H1 (cell line): ENCODE measurements around the gene TPD52L3. TPM values are rescaled to one million over a fixed set of nuclear protein-coding genes. Genes with fewer than 3 reads are reported as not detected.

Experiments
- CTCF ChIA-PET: fragments of 300-600 bp; sonication (Branson Sonifier 250); formaldehyde crosslinking; loops from one replicate; lab custom pipeline; 2021; ENCODE audit not compliant: partially characterized antibody; lab: Charles Lee
- POLR2A ChIA-PET: fragments of 300-600 bp; sonication (Branson Sonifier 250); formaldehyde crosslinking; loops from one replicate; lab custom pipeline; 2021; ENCODE audit warnings: inconsistent platforms; ENCODE audit not compliant: partially characterized antibody; lab: Charles Lee
- DNase-seq, 2 experiments: peaks; one replicate each; pipeline versions ENCODE4 v3.0.0 to v3.0.0-alpha.2; 2010 to 2022; ENCODE audit warnings: low spot score in 2 of 2, low read depth in 1 of 2, mixed read lengths in 1 of 2
- FAIRE-seq: peaks from 2 replicates; lab custom pipeline; 2011; peaks lifted over from hg19 to GRCh38; lab: Jason Lieb, UNC
- H2AFZ ChIP-seq: 2 replicates; pipeline ENCODE4 v1.8.1; 2012; ENCODE audit warnings: low read length, inconsistent platforms
- H2AK5ac ChIP-seq: 2 replicates; pipeline ENCODE4 v1.6.1; 2013; ENCODE audit warnings: low read depth, low read length
- H2BK120ac ChIP-seq: replicated peaks from 2 replicates; pipeline ENCODE3; 2013; ENCODE audit warnings: low read depth, low read length, inconsistent platforms
- H2BK12ac ChIP-seq: 2 replicates; pipeline ENCODE4 v1.6.1; 2013; ENCODE audit warnings: low read depth, low read length
- H2BK15ac ChIP-seq: 2 replicates; pipeline ENCODE4 v1.6.1; 2013; ENCODE audit warnings: low read length
- H2BK20ac ChIP-seq: 2 replicates; pipeline ENCODE4 v1.6.1; 2013; ENCODE audit warnings: low read length
- H2BK5ac ChIP-seq: 2 replicates; pipeline ENCODE4 v1.6.1; 2013; ENCODE audit warnings: low read depth, low read length
- H3K14ac ChIP-seq: 2 replicates; pipeline ENCODE4 v1.6.1; 2013; ENCODE audit warnings: inconsistent platforms; ENCODE audit not compliant: insufficient read length
- H3K18ac ChIP-seq: 2 replicates; pipeline ENCODE4 v1.6.1; 2013; ENCODE audit warnings: low read length; ENCODE audit errors: extremely low read depth
- H3K23ac ChIP-seq: 2 replicates; pipeline ENCODE4 v1.6.1; 2013; ENCODE audit warnings: inconsistent platforms; ENCODE audit not compliant: insufficient read length
- H3K23me2 ChIP-seq: 2 replicates; pipeline ENCODE4 v1.6.1; 2013; ENCODE audit warnings: low read depth, low read length
- H3K27ac ChIP-seq: 2 replicates; pipeline ENCODE4 v1.6.1; 2011; ENCODE audit warnings: low read depth, low read length, inconsistent platforms
- H3K27me3 ChIP-seq, 4 experiments: replicated peaks in 1 of 4; 1 replicate in 1 of 4; 2 replicates in 3 of 4; pipeline versions ENCODE4 v1.6.1 to v1.8.1; 2011 to 2013; ENCODE audit warnings: low read length in 3 of 4, mild to moderate bottlenecking in 3 of 4, inconsistent platforms in 2 of 4, mixed read lengths in 2 of 4, moderate library complexity in 1 of 4; ENCODE audit not compliant: control insufficient read depth in 3 of 4, insufficient read depth in 3 of 4; ENCODE audit errors: extremely low read depth in 1 of 4
- H3K36me3 ChIP-seq, 4 experiments: 2 replicates each; pipeline versions ENCODE4 v1.6.1 to v1.8.1; 2011 to 2013; ENCODE audit warnings: mild to moderate bottlenecking in 4 of 4, low read length in 3 of 4, moderate library complexity in 2 of 4, control low read depth in 1 of 4, inconsistent platforms in 1 of 4; ENCODE audit not compliant: insufficient read depth in 4 of 4, control insufficient read depth in 2 of 4
- H3K4ac ChIP-seq: replicated peaks from 2 replicates; pipeline ENCODE3; 2013; ENCODE audit warnings: low read length, low read depth, mixed read lengths, inconsistent platforms; ENCODE audit not compliant: insufficient read length
- H3K4me1 ChIP-seq, 4 experiments: replicated peaks in 1 of 4; 1 replicate in 1 of 4; 2 replicates in 3 of 4; pipeline versions ENCODE4 v1.6.1 to v1.8.1; 2011 to 2013; ENCODE audit warnings: low read length in 3 of 4, inconsistent platforms in 2 of 4, mixed read lengths in 1 of 4; ENCODE audit not compliant: insufficient read depth in 4 of 4, control insufficient read depth in 3 of 4
- H3K4me2 ChIP-seq, 2 experiments: 2 replicates each; pipeline versions ENCODE4 v1.6.1 to v1.8.1; 2011 to 2013; ENCODE audit warnings: low read depth in 2 of 2, low read length in 2 of 2, control low read depth in 1 of 2, inconsistent platforms in 1 of 2, mild to moderate bottlenecking in 1 of 2; ENCODE audit not compliant: insufficient read depth in 1 of 2
- H3K4me3 ChIP-seq, 4 experiments: fragments of 200-600, 300-600 bp in 1 of 4; sonication (generic), shearing (Covaris generic), sonication (Bioruptor Twin) in 1 of 4; 2 replicates each; pipeline versions ENCODE4 v1.5.1 to v1.8.1; 2011 to 2016; ENCODE audit warnings: low read length in 4 of 4, low read depth in 3 of 4, control low read depth in 2 of 4, inconsistent platforms in 2 of 4, mild to moderate bottlenecking in 2 of 4, mixed read lengths in 1 of 4, moderate library complexity in 1 of 4; ENCODE audit not compliant: insufficient read depth in 2 of 4; ENCODE audit errors: extremely low read depth in 1 of 4
- H3K56ac ChIP-seq: replicated peaks from 2 replicates; pipeline ENCODE3; 2013; ENCODE audit warnings: low read depth, mild to moderate bottlenecking, mixed read lengths, low read length, inconsistent platforms; ENCODE audit not compliant: insufficient read length
- H3K79me1 ChIP-seq: 2 replicates; pipeline ENCODE4 v1.6.1; 2013; ENCODE audit warnings: low read depth, low read length, control low read depth
- H3K79me2 ChIP-seq, 2 experiments: 2 replicates each; pipeline versions ENCODE4 v1.6.1 to v1.8.1; 2012 to 2013; ENCODE audit warnings: low read length in 2 of 2, mild to moderate bottlenecking in 2 of 2, inconsistent platforms in 1 of 2; ENCODE audit not compliant: insufficient read depth in 2 of 2, control insufficient read depth in 1 of 2
- H3K9ac ChIP-seq, 4 experiments: replicated peaks in 1 of 4; 1 replicate in 1 of 4; 2 replicates in 3 of 4; pipeline versions ENCODE4 v1.6.1 to v1.8.1; 2011 to 2013; ENCODE audit warnings: low read depth in 3 of 4, low read length in 3 of 4, control low read depth in 2 of 4, mild to moderate bottlenecking in 2 of 4, moderate library complexity in 2 of 4, inconsistent platforms in 1 of 4; ENCODE audit errors: extremely low read depth in 1 of 4
- H3K9me3 ChIP-seq, 2 experiments: 2 replicates each; pipeline versions ENCODE4 v1.6.1 to v1.8.1; 2012 to 2013; ENCODE audit warnings: mild to moderate bottlenecking in 2 of 2, moderate library complexity in 2 of 2, control low read depth in 1 of 2, inconsistent platforms in 1 of 2, low read depth in 1 of 2, low read length in 1 of 2, mixed read lengths in 1 of 2; ENCODE audit not compliant: insufficient read depth in 2 of 2
- H4K20me1 ChIP-seq, 2 experiments: replicated peaks in 1 of 2; 2 replicates each; pipeline versions ENCODE3 to v1.8.1; 2011 to 2013; ENCODE audit warnings: inconsistent platforms in 2 of 2, low read length in 2 of 2, mild to moderate bottlenecking in 1 of 2; ENCODE audit not compliant: insufficient read depth in 2 of 2, control insufficient read depth in 1 of 2
- H4K5ac ChIP-seq: 2 replicates; pipeline ENCODE4 v1.6.1; 2013; ENCODE audit warnings: low read length, low read depth, mixed read lengths, inconsistent platforms; ENCODE audit not compliant: insufficient read length
- H4K8ac ChIP-seq: 2 replicates; pipeline ENCODE4 v1.8.0; 2013; ENCODE audit warnings: mild to moderate bottlenecking, moderate library complexity, low read length, inconsistent platforms; ENCODE audit not compliant: insufficient read depth; ENCODE audit errors: extremely low read depth
- H4K91ac ChIP-seq: replicated peaks from 2 replicates; pipeline ENCODE3; 2013; ENCODE audit warnings: low read length, mixed read lengths, inconsistent platforms; ENCODE audit not compliant: insufficient read length
- CBX5 ChIP-seq: fragments of 300-800, 300-1000 bp; sonication (generic); IDR thresholded peaks from 2 replicates; pipeline ENCODE4 v1.7.1; 2016; ENCODE audit warnings: antibody characterized with exemption, low read length, low read depth
- CTCF ChIP-seq, 3 experiments: IDR thresholded peaks; 1 replicate in 2 of 3; 2 replicates in 1 of 3; pipeline versions ENCODE4 v1.5.1 to v1.6.1; 2011; ENCODE audit warnings: low read length in 3 of 3, mild to moderate bottlenecking in 3 of 3, inconsistent platforms in 2 of 3, low read depth in 1 of 3, moderate library complexity in 1 of 3; ENCODE audit not compliant: insufficient read depth in 1 of 3; ENCODE audit errors: control extremely low read depth in 1 of 3
- HDAC2 ChIP-seq, 2 experiments: fragments of 300-600 bp in 1 of 2; sonication (generic) in 1 of 2; IDR thresholded peaks; 2 replicates each; pipeline ENCODE4 v1.6.1; 2011 to 2012; ENCODE audit warnings: low read depth in 2 of 2, low read length in 2 of 2, mild to moderate bottlenecking in 2 of 2, moderate library complexity in 2 of 2, borderline replicate concordance in 1 of 2, inconsistent platforms in 1 of 2
- HDAC6 ChIP-seq: IDR thresholded peaks from one replicate; pipeline ENCODE4 v1.7.1; 2012; ENCODE audit warnings: low read depth, mild to moderate bottlenecking, inconsistent platforms, low read length, moderate library complexity
- POU5F1 ChIP-seq: IDR thresholded peaks from 2 replicates; pipeline ENCODE4 v1.6.1; 2011; ENCODE audit warnings: low read depth, mild to moderate bottlenecking, low read length, moderate library complexity
- RBBP5 ChIP-seq: IDR thresholded peaks from 2 replicates; pipeline ENCODE4 v1.7.1; 2012; ENCODE audit warnings: low read depth, mild to moderate bottlenecking, inconsistent platforms, low read length, moderate library complexity, borderline replicate concordance
- RXRA ChIP-seq: IDR thresholded peaks from 2 replicates; pipeline ENCODE4 v1.6.1; 2011; ENCODE audit warnings: low read depth, mild to moderate bottlenecking, low read length, moderate library complexity; ENCODE audit not compliant: insufficient read depth
- USF2 ChIP-seq: IDR thresholded peaks from 2 replicates; pipeline ENCODE4 v1.6.1; 2011; ENCODE audit warnings: low read length, improper control_type of control experiment
- ZNF274 ChIP-seq: IDR thresholded peaks from 2 replicates; pipeline ENCODE4 v1.7.0; 2012; ENCODE audit warnings: low read length, borderline replicate concordance; ENCODE audit errors: extremely low read depth
- WGBS, 2 experiments: shearing (Covaris generic) in 1 of 2; methylation state at CpG; one replicate each; pipeline versions ENCODE4 v1.1.6 to v1.1.7; 2013 to 2015; ENCODE audit warnings: low lambda C conversion rate in 2 of 2, mixed read lengths in 2 of 2, inconsistent platforms in 1 of 2, low coverage in 1 of 2, missing lambda C conversion rate in 1 of 2; ENCODE audit not compliant: insufficient replicate concordance in 2 of 2, insufficient coverage in 1 of 2, insufficient read length in 1 of 2; ENCODE audit errors: extremely low coverage in 1 of 2, missing lambda C conversion rate in 1 of 2; 5-methylcytosine and 5-hydroxymethylcytosine counted together
- polyA plus RNA-seq, 7 experiments: library from polyadenylated mRNA; depleted of rRNA in 3 of 7; stranded (reverse) in 5 of 7; unstranded in 2 of 7; fragments of >200 nt in 5 of 7; fragments of 200-250 nt in 2 of 7; gene quantifications; 1 replicate in 5 of 7; 2 replicates in 1 of 7; 4 replicates in 1 of 7; pipeline versions ENCODE4 v1.2.1 to v1.2.3, GENCODE V29; 2011 to 2013; ENCODE audit warnings: missing spikeins in 2 of 7, mixed read lengths in 2 of 7
- total RNA-seq: library from RNA; stranded (reverse); fragmentation: NEBNext Ultra II Directional; extraction: Animal tissue kit (Norgen Biotek cat#: 25700); gene quantifications from 2 replicates; pipeline ENCODE4 v1.2.1, GENCODE V29; 2021

Gene TPD52L3
- total and polyA plus RNA-seq, 2 of the 8 experiments (the other 6 are each of a cell fraction or from before 2014, with no cell fraction given) = not detected

- Histone ChIP-seq H3K79me1 (no peaks in the 10 kb centered on the region), H2AK5ac (no peak overlapping the region), H2BK120ac (no peak overlapping the region), H3K27ac (no peak overlapping the region), H4K20me1 (no peaks in the 10 kb centered on the region), H2BK15ac (no peak overlapping the region), H3K9me3 (no peaks in the 10 kb centered on the region), H2BK5ac (no peak overlapping the region), H3K36me3 (no peaks in the 10 kb centered on the region), H3K18ac (no peak overlapping the region), H3K23me2 (no peaks in the 10 kb centered on the region), H2BK12ac (no peak overlapping the region), H3K14ac (no peak overlapping the region), H3K79me2 (no peaks in the 10 kb centered on the region), H4K5ac (no peak overlapping the region), H2BK20ac (no peak overlapping the region), H4K8ac (no peak overlapping the region), H4K91ac (no peak overlapping the region), H3K27me3 (no peaks in the 10 kb centered on the region), H3K23ac (no peak overlapping the region), H3K4me1 (no peaks in the 10 kb centered on the region), H3K4ac (no peak overlapping the region), H3K4me3 (no peak overlapping the region), H3K4me2 (no peak overlapping the region), H3K9ac (no peak overlapping the region), H3K56ac (no peak overlapping the region), H2AFZ (no peak overlapping the region)
- WGBS, 2 experiments = 87% methylated on average over 1 of the region's 1 CpG; no CpG with 5 or more reads in 1 of the 2 experiments
- FAIRE-seq (no peak), DNase-seq (no peak)
- ChIA-PET POLR2A (no interaction called here), CTCF (interaction anchor here (0.9 to 4.5 kb wide), 10 partner anchors 17 to 437 kb away, joined by 3 to 99 read pairs (median 8); no protein-coding TSS in a partner anchor)
- TF ChIP-seq RXRA (no peak), RBBP5 (no peak), CBX5 (no peak), HDAC2 (IDR thresholded peaks at IDR 0.05; ENCODE audit: borderline replicate concordance in 1 of 2, low read depth in 2 of 2, low read length in 2 of 2) (no peak), HDAC6 (no peak), CTCF (IDR thresholded peaks at IDR 0.05; ENCODE audit: control extremely low read depth in 1 of 3, insufficient read depth in 1 of 3, low read depth in 1 of 3, low read length in 3 of 3) (no peak), ZNF274 (no peak), USF2 (no peak), POU5F1 (no peak)
These were observed 20.6 kb upstream of the TPD52L3 start for GRCh38 chr9:6307551-6308096.
